Astrocyte of the cerebellum (primary cell): ENCODE measurements around the gene RBMS3.

Experiments used
- DNase-seq: peaks from one replicate; pipeline ENCODE4 v3.0.0-alpha.2; 2011; ENCODE audit warnings: low read depth
- H3K4me3 ChIP-seq: 2 replicates; pipeline ENCODE4 v1.5.1; 2011; ENCODE audit warnings: mild to moderate bottlenecking, low read depth, low read length, moderate library complexity
- in situ Hi-C: cut with HindIII; loops from 2 replicates; pipeline ENCODE4 v1.10.0; 2017; ENCODE audit warnings: low sequenced_read_pairs
- TF ChIP-seq, protein P1 (sequence below): IDR thresholded peaks from 2 replicates; pipeline ENCODE4 v1.5.1; 2012; ENCODE audit warnings: low read length, low read depth, moderate library complexity, mild to moderate bottlenecking; ENCODE audit errors: missing control alignments

The RBMS3 gene

DNA sequence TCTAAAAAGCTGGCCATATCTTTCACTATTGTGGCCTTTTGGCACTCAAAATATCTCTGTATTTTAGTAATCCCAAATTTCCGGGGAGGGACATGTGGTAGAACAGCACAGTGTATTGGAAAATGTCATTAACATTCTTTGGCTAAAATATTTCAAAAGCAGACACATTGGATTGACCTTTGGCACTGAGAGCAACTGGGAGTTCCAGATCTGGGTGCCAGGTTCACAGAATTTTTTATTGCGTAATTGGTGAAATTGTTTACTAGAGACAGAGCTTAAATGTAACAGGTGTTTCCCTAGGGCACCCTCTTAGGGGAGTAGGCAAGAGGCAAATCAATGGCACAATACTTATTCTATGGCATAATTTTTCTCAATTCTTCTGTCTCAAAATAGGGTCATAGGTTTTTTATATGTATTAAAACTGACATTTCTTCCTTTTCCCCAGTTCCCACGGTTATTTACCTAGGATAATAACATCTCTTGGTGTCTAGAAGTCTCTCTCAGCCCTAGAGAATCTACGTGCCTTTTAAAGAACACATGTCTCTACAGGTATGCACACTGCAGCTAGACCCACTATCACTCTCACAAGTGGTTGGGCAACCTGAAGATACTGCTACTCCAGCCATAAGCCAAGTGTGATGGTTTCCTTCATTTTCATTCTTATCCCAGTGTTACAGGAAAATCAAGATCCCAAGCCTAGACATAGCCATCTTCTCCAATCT, 10.6 kb downstream of the RBMS3 start:
- in situ Hi-C loops: no loop called here
- TF ChIP-seq, protein P1, sequence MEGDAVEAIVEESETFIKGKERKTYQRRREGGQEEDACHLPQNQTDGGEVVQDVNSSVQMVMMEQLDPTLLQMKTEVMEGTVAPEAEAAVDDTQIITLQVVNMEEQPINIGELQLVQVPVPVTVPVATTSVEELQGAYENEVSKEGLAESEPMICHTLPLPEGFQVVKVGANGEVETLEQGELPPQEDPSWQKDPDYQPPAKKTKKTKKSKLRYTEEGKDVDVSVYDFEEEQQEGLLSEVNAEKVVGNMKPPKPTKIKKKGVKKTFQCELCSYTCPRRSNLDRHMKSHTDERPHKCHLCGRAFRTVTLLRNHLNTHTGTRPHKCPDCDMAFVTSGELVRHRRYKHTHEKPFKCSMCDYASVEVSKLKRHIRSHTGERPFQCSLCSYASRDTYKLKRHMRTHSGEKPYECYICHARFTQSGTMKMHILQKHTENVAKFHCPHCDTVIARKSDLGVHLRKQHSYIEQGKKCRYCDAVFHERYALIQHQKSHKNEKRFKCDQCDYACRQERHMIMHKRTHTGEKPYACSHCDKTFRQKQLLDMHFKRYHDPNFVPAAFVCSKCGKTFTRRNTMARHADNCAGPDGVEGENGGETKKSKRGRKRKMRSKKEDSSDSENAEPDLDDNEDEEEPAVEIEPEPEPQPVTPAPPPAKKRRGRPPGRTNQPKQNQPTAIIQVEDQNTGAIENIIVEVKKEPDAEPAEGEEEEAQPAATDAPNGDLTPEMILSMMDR: no peak
- no peak for DNase-seq

DNA sequence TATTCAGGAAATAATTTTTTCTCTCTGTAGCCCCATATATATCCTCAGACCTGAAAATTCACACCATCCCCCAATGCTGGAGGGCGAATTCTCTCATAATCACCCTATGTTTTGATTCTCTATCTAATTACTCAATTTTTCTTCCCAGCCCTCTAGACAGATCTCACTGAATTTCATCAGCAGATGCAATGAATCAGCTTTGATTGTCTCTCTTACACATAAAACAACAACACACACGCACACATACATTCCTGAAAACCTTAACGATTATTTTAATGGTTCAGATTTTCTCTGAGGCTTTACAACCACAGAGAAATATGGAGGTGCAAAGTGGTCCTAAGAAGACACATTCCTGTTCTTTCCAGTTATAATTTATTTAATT, 11.1 kb downstream of the RBMS3 start:
- DNase-seq: no peak
- in situ Hi-C loops: no loop called here
- no peak overlapping the region for H3K4me3 ChIP-seq
- TF ChIP-seq, protein P1: no peak

More for the DNA sequence above, 10.6 kb downstream of the RBMS3 start:
- no peak overlapping the region for H3K4me3 ChIP-seq

DNA sequence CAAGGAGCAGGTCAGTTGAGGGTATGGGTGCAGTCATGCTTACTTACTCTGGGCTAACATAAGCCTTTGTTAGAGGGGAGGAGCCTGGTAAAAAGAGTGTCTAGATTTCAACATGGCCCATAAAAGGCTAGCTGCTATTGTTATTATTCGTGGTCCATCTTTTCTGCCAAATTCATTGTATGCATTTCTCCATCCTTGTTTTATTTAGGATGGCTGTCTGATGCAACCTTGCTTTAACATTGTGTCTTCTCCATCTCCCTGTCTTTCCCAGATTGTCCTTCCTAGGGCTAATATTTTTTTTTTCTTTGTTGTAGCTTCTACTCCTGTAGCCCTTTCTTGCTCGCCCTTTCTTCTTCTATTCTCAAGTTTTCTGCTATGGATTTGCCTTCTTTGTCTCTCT, 12.6 kb downstream of the RBMS3 start:
- no peak overlapping the region for H3K4me3 ChIP-seq
- no peak for DNase-seq
- in situ Hi-C loops: no loop called here
- TF ChIP-seq, protein P1: no peak

DNA sequence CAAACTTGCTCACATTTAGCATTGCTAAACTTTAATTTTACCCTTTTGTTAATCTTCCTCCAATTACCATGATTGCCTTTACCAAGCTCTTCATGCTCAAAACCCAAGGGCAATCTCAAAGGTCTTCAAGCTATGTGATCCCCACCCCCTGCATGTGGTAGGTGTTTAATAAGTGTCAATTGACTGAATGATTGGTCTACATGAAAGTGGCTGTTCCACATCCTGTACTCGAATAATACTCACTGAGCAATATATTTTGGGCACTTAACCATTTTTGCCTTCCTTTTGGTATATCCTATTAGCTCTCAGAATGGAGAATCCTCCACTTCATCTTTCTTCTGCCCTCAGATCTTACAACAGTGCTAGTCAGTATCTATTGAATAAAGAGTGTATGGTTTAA, 17.1 kb downstream of the RBMS3 start:
- in situ Hi-C loops: no loop called here
- DNase-seq: no peak
- TF ChIP-seq, protein P1: no peak
- H3K4me3 ChIP-seq: no peak overlapping the region

DNA sequence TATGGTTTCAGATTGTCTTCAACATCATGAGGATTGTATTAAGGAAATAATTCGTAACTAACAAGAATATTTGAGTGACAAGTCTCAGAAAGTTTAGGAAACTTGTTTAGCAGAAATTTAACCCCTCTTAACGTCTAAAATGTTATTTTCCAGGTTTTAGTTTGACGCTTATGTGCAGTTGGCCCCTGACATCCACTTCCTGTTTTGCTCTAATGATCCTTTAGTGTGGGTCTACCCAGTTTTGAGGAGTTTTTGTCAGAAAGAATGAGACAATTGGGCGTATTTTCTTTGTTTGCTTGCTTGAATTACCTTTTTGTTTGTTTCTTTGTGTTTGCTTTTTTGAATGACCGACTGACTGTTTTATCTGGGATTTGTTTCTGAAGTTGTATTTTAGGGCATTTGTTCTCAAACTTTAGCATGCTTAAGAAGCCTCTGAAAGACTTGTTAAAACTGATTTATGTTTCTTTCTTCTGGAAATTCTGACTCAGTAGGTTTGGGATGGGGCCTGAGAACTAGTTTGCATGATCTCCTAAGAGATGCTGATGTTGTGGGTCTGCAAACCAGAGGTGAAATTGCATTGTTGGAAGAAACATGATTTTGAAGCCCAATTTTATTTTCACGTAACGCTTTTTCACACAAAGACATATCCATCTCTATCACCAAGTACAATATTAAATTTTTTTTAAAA, 20.6 kb downstream of the RBMS3 start:
- no peak for DNase-seq
- no peak overlapping the region for H3K4me3 ChIP-seq
- TF ChIP-seq, protein P1: no peak
- in situ Hi-C loops: no loop called here

DNA sequence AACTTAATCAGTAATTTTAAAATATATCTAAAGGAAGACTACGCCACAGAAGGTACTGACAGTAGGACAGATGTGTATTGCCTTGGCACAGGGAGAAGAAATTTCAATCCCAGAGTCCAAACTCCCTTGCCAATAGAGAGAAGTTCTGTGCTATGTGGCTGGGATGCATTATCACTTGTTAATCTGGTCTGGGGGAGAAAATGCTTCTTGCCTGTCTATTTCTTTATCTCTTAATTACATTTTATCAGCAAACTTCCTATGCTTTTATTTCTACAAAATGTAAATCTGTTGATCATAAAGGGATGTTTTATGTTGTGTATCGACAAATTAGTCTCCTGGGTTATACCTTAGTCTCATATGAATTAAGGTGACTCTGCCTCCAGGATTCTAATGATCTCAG, 21.7 kb downstream of the RBMS3 start:
- in situ Hi-C loops: no loop called here
- DNase-seq: no peak

More for the DNA sequence above, 21.7 kb downstream of the RBMS3 start:
- no peak overlapping the region for H3K4me3 ChIP-seq
- TF ChIP-seq, protein P1: no peak
